HG02852 (cell line): ENCODE results near the gene HMX1.

Source experiments
- ATAC-seq: cut with Tn5 transposase; IDR thresholded peaks from one replicate; pipeline ENCODE4 v1.9.1; 2021; ENCODE audit warnings: mild to moderate bottlenecking, moderate library complexity; ENCODE audit not compliant: unreplicated experiment

The HMX1 gene

DNA sequence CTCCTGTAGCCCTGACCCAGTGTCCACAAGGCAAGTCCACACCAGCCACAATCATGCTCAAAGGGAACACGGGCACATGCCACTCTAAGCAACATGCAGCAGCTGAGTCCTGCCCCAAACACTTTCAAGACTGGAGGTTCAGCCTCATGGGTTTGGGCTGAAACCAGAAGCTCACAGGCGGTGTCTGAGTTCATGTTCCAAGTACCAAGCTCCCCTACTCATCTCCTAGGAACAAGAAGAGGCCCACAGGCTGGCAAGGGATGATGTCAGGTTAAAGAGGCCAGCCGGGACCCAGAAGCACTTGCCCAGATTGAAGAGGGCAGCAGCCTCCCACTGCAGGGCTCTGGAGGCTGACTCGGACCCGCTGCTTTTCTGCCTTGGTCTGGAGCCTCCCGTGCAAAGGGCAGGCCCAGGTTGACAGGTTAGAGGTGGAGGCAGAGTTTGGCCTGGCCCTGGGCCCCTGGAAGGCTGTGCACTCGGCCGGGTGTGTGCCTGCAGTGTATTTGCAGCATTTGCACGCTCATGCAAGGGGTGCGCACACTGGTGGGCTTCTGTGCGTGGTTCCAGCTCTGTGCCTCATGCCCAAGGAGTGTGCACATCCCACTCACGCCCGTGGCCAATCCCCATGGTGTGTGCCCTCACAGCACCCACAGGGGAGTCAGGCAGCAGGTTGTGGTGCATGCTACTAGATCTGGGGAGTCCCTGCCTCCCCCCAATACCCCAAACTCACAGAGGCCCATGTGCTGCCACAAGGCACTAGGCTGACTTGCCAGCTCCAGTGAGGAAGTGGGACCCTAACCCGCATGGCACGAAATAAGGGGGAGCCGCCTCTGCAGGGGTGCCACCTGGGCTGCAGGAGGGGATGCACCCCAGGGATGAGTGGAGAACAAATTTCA lies 2.4 kb downstream of the HMX1 start:
- no peak for ATAC-seq

DNA sequence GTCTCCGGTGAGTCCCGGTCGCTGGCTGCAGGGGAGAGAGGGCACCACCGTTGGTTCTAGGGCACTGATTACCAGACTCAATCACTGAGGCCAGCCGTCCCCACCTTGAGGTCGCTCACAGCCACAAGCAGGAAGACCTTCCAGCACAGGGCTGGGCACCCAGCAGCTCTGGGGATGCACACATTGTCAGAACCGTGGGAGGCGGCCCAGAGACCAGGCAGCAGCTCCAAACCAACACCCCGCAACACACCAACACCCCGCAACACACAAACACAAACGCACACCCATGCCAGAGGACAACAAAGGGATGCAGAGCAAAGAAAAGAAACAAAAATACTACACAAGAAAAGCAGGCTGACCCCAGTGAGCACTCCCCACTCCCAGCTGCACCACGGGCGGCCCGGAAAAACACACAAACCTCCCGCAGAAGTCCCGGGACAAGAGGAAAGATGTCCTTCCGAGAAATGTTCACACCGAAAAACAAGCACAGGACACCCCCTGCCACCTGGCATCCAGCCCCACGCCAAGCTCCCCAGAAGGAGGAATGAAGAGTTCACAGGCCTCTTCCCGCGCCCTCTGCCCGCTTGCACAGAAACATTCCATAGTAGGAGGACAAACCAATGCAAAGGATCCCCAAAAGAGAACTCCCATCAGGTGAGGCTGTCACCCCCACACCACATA lies 3.2 kb downstream of the HMX1 start:
- no peak for ATAC-seq

DNA sequence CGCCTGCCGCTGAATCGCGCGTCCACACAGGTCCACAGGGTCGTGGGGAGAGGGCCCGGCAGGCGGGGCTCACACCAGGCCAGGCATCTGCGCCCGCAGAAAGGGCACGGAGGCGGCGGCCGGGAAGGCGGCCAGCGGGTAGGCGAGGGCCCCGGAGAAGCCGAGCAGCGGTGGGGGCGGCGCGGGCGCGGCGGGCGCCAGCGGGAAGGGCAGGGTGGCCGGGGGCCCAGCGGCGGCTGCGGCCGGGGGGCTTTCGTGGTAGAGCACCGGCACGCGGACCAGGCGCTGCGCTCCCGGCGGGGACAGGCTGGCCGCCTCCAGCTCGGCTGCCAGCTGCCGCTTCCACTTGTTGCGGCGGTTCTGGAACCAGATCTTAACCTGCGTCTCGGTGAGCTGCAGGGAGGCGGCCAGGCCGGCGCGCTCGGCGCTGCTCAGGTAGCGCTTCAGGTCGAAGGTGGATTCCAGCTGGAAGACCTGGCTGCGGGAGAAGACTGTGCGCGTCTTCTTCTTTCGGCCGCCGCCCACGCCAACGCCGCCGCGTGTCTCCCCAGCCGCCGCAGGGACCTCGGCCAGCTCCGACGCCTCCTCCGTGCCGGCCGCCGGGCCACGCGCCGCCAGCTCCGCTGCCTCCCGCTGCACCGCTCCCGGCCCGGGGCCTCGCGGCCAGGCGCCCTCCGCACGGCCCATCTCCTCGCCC lies 3.9 kb downstream of the HMX1 start:
- no peak for ATAC-seq

DNA sequence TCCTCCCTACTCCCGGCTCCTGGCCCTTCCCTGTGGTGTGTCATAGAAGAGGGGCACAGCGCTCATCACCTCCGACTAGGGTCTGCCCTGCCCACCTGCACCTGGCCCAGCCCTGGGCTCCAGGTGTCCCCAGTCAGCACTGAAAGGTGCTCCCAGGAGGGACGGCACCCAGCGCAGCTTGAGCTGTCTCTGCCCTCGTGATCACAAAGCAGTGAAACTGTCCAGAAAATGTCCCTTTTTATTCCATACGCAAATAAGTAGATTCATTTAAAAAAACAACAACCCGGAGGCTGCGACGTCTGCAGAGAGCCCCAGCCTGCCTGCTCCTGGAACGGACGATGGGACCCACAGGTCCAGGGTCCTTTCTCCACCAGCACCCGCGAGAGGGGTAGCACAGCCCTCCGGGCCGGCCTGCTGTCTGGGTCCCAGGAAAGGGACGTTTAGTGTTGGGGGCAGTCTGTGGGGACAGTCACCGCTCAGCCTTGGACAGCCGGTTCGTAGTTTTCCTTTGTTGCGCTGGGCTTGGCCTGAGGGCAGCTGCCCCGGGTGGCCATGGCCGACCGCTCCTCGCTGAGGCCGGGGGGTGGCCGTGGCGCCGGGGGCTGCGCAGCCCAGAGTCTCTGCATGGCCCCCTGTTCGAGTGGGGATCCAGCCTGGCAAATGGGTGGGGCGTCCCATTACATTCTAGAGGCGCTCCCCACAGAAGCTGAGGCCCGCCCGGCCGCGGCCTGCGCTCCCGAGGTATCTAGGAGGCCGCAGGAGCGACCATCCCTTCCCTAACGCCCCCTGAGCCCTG lies 4.6 kb downstream of the HMX1 start:
- no peak for ATAC-seq

DNA sequence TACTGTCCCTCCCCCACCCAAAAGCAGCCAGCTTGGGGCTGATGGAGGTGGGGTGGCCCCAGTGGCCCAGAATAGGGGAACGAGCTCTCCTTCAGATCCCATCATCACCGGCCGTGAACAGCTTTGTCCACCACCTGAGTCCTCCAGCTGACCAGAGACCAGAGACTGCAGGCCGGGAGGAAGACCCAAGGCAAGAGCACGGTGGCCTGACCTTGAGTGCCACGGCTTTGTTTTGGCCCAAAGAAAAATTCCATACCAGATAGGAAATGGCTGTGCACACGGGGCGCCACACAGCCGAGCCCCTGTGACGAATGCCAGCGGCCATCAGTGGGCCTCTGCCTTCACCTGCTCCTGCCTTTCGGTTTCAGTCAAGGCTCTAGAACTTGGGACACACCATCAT lies 5.2 kb downstream of the HMX1 start:
- ATAC-seq, result no peak

DNA sequence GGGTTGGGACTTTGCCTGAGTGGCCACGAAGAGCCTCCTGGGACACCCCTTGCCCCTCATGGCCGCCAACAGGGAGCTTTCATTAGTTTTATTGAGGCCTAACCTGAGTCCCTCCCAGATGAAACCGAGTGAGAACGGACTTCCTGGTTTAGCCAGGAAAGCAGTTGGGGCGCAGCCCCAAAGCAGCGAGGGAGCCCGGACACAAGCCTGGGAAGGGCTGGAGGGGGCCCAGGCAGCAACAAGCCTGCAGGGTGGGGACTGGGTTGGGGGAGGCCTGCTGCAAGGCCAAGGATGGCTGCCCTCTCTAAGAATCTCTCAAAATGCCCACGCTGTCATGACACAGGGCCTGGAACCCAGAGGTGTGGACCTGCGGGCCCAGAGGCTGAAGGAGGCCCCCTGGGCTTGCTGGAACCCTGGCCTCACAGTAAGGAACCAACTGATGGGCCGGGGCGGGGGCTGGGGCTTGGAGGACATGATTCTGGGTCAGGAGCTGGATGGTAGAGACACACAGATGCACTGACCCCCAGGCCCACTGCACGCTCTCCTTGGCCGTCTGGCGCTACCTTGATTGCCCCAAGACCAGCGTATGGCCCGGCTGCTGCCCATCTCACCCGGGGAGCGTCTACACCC lies 5.8 kb downstream of the HMX1 start:
- ATAC-seq, result no peak

DNA sequence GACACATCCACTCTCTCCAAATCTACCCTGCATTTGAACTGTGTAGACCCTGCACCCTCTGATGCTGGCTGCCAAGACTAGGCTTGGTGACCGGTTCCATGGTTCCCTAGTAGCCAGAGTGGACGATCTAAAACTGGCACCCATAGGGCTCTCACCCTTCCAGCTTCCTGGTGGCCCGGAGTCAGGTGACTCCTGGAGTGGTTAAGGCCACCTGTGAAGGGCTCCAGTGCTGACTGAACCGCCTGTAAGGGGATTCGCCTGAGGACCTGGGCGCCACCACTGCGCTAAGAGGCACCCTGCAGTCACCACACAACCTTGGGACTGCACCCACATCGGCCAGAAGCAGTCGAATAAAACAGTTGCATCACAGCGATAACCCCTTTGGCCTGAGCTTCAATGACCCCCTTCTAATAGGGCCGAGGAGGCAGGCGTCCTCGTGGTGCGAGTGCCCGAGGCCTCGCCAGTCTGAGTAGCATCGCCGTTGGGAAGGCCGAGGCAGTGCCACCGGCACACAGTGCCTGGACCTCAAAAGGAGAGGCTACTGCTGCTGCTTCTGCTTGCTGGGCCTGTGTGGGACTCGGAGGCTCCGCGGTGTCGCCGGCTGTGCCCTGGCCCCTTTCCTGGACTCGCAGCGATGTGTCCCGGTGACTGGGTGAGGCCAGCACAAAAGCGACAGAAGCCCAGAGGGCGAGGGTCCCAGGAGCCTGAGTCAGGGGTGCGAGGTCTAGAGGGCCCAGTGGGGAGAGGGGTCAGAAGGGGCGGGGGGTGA lies 6.5 kb downstream of the HMX1 start:
- ATAC-seq, result no peak

DNA sequence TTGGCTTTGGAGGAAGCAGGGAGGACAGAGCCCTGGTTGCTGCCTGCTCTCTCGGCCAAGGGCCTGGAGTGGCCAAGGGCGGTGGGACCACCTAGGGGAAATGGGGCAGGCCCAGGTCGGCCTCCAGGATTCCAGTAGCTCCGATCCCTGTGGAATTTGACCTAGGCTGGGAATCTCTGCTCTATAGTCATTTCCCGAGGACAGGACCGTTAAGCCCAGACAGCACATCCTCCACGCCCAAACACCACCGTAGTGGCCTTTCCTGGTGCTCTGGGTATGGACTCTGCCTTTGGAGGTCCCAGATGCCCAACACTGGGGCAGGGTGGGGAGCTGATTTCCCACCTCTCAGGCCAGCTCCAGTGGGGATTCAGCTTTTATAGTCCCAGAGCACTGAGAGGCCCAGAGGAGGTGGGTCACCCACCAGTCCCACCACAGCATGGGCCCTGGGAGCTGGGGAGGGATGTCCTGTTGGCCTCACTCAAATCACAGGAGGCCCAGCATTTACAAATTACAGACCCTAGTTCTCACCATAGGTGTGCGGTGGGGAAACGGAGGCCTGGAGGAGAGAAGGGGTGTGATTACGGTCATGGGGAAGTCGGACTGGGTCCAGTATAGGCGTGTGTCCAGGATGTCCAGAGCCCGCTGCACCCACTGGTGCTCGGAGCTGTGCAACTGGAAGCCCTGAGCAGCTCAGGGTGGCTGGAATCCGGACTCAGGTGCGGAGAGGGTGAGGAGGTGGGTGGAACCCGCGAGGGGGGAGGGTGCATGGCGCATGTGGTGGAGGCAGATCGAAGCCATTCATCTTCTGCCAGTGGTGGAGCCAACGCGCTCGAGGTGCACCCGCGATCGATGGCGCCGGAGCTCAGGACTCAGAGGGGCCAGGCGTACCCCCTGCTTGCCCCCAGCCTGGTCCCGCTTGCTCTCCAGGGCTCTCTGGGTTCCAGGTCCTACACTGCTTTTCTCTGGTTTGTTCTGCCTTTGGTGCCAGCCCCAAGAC lies 7.7 kb downstream of the HMX1 start:
- no peak for ATAC-seq

DNA sequence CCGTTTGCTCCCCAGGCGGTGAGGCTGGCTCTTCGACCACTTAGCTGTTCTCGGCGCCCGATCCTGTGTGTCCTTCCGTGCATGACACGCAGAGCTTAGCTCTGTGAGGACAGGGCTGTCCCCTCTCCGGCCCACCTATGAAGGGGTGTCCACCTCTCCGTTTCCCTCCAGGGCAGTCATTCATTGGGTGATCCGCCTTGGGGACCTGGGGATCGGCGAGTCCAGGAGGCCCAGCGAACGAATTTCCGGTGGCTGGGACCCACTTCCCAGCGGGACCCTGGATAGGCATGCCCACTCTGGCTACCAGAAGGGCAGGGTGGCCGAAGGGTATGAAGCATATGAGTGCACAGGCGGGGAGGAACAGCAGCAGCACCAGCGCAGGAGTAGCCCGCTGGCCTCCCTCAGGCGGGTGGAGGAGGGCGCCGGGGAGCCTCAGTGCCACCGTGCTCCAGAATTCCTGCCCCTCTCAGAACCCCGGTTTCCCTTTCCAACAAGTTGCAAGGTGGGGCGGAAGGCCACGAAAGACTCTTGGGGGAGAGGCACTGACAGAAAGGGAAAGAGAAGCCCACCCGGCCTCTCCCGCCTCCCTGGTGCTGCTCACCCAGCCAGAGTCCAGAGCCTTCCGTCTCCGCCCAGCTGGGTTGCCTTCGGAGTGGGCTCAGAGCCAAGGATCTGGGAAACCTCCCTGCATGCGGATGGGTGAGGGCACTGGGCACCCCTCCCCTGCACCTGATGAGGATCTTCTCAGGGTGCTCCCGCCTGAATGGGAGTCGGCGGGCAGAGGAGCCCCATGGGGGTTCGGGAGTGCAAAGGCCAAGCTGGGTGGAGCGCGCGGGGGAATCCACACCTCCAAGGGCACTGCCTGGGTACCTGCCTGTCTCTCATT lies 8.6 kb downstream of the HMX1 start:
- no peak for ATAC-seq

DNA sequence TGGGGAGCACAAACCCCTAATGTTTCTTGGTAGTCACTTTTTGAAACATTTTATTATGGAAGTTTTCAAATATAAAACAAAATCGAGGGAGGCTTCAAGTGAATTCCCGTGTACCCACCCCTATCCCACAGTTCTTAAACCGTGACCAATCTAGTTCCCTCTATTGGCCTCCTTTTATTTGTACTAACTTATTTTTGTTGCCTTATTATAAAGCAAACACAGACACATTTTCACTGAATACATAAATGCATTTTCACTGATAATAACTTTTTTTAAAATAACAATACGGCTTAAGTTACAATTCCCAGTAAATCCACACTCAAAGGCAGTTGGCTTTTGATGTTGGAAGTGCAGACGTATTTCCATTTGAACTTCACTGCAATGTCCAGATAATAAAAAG lies 9.3 kb downstream of the HMX1 start:
- ATAC-seq, result no peak

DNA sequence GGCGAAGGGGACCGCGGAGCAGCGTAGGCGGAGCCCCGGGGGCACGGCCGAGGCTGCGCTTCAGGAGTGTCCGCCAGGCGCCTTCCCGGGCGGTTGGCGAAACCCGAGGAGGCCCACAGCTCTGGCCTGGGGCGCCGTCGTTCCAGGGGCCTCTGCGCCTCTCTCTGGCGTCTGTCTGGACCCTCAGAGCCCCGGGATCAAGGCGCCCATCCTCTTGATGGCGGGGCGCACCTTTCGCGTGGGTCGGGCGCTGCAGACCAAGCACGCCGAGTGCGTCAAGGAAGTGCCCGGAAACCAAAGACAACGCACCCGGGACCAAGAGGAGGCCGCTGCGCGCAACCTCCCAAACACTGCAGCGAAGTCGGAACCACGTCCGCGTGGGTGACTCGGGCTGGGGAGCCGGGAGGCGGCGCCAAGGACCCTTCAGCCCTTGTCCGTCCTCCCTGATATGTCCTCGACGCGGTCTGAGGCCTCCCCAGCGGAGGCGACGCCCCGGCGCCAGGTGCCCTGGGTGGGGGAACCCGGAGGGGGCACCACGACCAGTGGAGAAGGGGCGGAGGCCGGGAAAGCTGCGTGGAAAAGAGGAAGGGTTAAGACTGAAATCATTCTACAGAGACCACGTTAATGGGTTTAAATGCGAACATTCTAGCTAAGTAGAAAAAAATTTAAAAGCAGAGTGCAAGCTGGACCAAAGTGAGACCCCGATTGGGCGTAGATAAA lies 9.9 kb downstream of the HMX1 start:
- ATAC-seq, result no peak

DNA sequence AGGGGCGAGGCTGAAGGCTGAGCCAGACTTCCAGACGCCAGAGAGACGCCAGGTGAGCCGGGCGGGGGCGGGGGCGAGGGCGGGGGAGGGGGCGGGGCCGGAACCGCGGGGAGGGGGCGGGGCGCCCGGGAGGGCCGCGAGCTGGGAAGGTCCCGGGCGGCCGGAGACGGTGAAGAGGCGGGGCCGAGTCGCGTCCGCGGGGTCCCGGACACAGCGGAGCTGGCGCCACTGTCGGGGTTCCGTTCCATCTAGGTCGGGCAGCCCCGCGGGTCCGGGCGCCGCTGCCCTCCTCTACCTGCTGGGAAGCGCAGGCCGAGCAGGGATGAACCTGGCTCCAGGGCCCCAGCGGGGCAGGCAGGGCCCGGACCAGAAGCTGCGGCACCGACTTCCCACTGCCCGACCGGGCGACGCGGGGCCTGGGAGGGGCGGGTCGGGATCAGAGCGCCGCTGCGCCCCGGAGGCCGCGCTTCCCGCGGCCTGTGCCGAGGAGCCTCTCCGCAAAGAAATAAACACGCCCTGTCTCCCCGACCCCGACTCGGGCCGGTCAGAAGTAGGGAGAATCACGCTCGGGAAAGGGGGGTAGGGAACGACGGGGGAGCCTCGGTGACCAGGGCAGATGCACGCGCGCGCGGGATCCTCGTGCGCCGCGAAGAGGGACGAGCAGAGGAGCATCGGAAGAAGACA lies 10.6 kb downstream of the HMX1 start:
- ATAC-seq, result no peak

DNA sequence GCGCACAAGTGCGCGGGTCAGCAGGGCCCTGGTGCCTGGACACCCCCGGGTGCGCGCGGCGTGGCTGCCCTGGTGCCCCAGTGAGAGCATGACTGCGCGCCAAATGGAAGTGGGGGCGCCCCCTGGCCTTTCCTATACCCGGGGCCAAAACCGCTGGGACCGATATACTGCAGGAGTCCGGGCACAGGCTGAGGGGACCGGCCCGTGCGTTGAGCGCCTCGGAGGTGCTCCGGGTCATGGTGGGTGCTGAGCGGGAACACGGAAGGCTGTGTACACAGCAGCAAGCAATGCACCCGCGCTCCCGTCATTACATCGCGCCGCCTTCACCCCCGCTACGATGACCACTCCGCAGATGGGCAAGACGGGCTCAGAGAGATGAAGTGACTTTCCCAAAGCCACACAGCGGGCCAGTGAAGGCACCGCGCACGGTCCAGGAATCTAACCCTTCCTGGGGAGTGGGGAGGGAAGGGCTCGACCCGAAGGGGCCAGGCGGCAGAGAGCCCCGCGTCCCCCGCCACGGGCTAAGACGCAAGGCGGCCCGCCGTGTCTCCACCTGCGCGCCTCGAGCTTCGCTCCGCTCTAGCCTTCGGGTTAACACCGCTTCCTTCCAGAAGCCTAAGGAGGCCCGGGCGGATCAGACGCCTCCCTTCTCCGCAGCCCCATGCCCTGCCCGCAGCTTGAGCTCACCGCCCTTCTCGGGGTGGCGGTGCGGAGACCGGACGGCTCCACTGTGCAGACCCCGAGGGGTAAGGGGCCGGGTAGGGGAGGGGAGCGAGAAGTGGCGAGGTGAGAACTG lies 11.3 kb downstream of the HMX1 start:
- no peak for ATAC-seq

DNA sequence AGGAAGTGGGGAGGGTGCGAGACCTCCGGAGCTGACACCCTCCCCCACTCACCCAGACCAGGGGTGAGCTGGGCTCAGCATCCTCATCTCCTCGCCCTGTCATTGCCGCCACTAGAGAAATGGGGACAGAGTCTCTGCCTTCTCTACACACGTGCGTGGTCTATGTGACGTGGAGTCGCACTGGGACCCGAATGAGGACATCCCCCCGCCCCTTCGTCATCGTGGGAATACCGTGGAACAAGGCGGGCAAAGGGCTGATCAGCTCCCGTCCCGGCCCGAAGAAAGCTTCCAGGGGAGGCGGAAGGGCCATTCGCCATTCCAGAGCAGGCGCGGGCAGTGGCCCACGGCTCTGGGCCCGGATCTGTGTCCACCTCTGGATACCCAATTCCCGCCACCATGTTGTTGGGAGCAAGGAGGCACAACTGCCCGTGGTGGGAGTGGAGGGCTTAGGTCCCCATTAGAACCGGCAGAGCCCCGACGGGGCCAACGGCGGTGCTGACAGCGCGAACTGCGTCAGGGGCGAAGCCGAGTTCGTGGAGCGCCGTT lies 12.0 kb downstream of the HMX1 start:
- no peak for ATAC-seq

DNA sequence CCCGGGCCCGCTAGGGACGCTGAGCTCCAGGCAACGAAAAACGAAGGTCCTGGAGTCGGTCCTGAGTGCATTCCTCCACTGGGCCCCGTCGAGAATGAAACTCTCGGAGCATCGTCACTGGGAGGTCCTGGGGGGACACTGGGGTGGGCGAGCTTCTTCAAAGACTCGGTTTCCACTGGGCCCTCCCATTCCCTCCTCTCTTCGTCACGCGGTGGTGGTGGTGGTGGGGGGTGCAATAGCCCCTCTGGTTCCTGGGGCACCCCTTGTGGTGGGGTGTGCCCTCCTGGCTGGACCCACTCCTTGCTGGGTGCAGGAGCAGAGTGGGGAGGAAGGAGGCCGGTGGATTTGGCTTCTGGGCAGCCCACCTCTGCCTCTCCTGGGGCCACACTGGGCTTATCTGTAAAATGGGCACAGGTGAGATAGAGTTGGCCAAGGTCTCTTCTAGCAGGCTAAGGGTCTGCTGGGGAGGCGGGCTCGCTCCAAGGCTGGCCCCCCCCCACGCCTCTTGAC lies 12.9 kb downstream of the HMX1 start:
- no peak for ATAC-seq
